IPS-15b (cell line): ENCODE results near the gene PCBP4.

Source experiments
- H3K27me3 ChIP-seq: one replicate; pipeline ENCODE4 v1.6.1; 2013; ENCODE audit warnings: low read length; ENCODE audit not compliant: control insufficient read depth, insufficient read depth
- H3K36me3 ChIP-seq: one replicate; pipeline ENCODE4 v1.6.1; 2013; ENCODE audit warnings: low read length; ENCODE audit not compliant: control insufficient read depth, insufficient read depth
- H3K4me1 ChIP-seq: one replicate; pipeline ENCODE4 v1.6.1; 2013; ENCODE audit warnings: mild to moderate bottlenecking, low read length; ENCODE audit not compliant: control insufficient read depth, insufficient read depth
- H3K4me3 ChIP-seq: one replicate; pipeline ENCODE4 v1.5.1; 2013; ENCODE audit warnings: low read depth, low read length
- H3K9ac ChIP-seq: one replicate; pipeline ENCODE4 v1.6.1; 2013; ENCODE audit warnings: low read depth, mild to moderate bottlenecking, low read length
- H3K9me3 ChIP-seq: one replicate; pipeline ENCODE4 v1.6.1; 2013; ENCODE audit warnings: mild to moderate bottlenecking, low read length; ENCODE audit not compliant: control insufficient read depth, insufficient read depth

PCBP4 gene

DNA sequence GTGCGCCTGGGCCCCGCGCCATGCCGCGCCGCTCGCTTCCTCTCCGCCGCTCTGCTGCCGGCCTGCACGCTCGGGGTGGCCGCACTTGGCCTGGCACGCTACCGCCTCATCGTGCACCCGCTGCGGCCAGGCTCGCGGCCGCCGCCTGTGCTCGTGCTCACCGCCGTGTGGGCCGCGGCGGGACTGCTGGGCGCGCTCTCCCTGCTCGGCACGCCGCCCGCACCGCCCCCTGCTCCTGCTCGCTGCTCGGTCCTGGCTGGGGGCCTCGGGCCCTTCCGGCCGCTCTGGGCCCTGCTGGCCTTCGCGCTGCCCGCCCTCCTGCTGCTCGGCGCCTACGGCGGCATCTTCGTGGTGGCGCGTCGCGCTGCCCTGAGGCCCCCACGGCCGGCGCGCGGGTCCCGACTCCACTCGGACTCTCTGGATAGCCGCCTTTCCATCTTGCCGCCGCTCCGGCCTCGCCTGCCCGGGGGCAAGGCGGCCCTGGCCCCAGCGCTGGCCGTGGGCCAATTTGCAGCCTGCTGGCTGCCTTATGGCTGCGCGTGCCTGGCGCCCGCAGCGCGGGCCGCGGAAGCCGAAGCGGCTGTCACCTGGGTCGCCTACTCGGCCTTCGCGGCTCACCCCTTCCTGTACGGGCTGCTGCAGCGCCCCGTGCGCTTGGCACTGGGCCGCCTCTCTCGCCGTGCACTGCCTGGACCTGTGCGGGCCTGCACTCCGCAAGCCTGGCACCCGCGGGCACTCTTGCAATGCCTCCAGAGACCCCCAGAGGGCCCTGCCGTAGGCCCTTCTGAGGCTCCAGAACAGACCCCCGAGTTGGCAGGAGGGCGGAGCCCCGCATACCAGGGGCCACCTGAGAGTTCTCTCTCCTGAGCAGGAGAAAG lies 11.1 kb downstream of the PCBP4 start:
- Histone ChIP-seq H3K27me3 (peaks cover 44% of the 10 kb centered on the region), H3K9ac (no peak overlapping the region), H3K4me1 (peaks cover 4% of the 10 kb centered on the region), H3K9me3 (no peaks in the 10 kb centered on the region), H3K36me3 (peaks cover 2% of the 10 kb centered on the region), H3K4me3 (peak overlapping the region; percentile 55)

DNA sequence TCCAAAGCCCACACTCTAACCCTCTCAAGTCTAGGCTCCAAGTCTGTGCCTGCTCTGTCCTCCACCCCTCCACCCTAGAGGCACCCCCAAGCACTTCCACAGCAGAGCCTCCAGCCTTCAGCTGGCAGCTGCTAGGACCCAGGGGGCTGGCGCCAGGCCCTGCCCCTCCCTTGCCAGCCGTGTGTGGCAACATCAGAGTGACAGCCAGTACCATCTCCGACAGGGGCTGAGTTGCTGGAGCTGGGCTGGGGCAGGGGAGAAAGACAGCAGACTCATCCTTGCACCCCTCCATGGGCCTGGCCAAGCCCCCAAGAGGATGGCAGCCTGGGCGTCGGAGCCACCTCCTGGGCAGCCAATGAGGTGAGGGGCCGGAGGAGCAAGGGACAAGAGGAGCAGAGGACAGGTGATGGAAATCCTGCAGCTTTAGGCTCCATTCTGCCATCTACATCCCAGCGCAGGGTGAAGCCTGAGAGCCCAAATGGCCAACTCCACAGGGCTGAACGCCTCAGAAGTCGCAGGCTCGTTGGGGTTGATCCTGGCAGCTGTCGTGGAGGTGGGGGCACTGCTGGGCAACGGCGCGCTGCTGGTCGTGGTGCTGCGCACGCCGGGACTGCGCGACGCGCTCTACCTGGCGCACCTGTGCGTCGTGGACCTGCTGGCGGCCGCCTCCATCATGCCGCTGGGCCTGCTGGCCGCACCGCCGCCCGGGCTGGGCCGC lies 11.9 kb downstream of the PCBP4 start, which contains the start of gene GPR62:
GPR62 (plus strand) TSS at position 207 of the 718 bp plus-strand sequence; CDS start at position 479, 272 bp downstream.
- no peaks in the 10 kb centered on the region for H3K9me3 ChIP-seq
- H3K27me3 ChIP-seq: peaks cover 47% of the 10 kb centered on the region
- H3K9ac ChIP-seq: no peak within 1 kb of the TSS
- peaks cover 2% of the 10 kb centered on the region for H3K36me3 ChIP-seq
- H3K4me3 ChIP-seq: peak within 1 kb of the TSS; percentile 55
- H3K4me1 ChIP-seq: peaks cover 4% of the 10 kb centered on the region

DNA sequence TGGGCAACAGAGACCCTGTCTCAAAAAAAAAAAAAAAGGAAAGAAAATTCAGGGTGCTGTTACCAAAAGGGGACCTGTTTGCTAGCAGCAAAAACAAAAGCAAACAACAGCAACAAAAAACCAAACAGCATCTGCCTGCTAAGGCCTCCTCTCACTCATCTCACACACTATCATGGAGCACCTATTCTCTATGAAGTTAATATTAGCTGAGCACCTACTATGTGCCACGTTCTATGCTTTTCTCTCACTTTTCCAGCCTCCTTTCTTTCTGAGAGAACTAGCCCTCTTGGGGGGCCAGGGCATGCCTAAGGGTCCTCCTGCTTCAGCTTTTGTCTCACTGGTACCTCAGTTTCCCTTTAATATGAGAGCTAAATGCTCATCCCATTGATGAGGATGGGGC lies 12.5 kb downstream of the PCBP4 start:
- H3K4me3 ChIP-seq: peak overlapping the region; percentile 55
- peaks cover 4% of the 10 kb centered on the region for H3K4me1 ChIP-seq
- H3K9me3 ChIP-seq: no peaks in the 10 kb centered on the region
- H3K27me3 ChIP-seq: peaks cover 53% of the 10 kb centered on the region
- no peaks in the 10 kb centered on the region for H3K36me3 ChIP-seq
- H3K9ac ChIP-seq: no peak overlapping the region

DNA sequence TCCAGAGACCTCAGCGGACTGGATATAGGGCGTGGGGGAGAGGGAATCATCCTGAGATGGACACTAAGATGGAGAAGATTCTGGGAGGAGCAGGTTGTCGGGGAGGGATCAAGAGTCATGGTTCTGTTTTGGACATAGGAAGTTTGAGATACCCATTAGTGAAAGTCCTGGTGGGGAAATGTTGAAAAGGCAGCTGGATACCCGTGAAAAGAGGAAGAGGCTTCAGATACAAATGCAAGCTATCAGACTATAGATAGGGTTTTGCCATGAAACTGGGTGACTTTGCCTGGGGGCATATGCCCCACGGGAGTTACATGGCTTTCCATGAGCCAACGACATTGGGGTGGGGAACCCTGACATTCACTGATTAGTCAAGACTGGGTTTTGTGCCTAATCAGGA lies 13.1 kb downstream of the PCBP4 start:
- Histone ChIP-seq H3K9ac (no peak overlapping the region), H3K4me1 (peaks cover 4% of the 10 kb centered on the region), H3K9me3 (no peaks in the 10 kb centered on the region), H3K36me3 (no peaks in the 10 kb centered on the region), H3K4me3 (no peak overlapping the region), H3K27me3 (peaks cover 53% of the 10 kb centered on the region)

DNA sequence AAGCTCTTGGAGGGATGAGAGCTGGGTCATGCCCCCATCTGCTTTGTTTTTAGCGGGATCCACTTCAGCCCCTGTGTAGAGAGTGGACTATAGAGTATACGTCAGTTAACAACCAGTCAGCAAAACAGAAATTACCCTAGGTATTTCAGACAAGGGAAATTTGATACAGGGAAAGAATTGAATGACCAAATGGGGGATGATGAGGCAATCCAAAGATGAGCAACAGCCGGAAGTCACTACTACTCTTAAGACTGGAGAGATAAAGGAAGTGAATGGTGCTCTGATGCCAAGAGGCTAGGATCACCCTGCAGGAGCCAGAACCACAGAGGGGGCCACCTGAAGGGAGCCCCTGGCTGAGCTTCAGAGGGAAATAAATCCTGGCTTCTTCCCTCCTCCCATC lies 13.8 kb downstream of the PCBP4 start:
- peaks cover 53% of the 10 kb centered on the region for H3K27me3 ChIP-seq
- H3K9me3 ChIP-seq: no peaks in the 10 kb centered on the region
- H3K9ac ChIP-seq: no peak overlapping the region
- H3K36me3 ChIP-seq: no peaks in the 10 kb centered on the region
- peaks cover 4% of the 10 kb centered on the region for H3K4me1 ChIP-seq
- no peak overlapping the region for H3K4me3 ChIP-seq

DNA sequence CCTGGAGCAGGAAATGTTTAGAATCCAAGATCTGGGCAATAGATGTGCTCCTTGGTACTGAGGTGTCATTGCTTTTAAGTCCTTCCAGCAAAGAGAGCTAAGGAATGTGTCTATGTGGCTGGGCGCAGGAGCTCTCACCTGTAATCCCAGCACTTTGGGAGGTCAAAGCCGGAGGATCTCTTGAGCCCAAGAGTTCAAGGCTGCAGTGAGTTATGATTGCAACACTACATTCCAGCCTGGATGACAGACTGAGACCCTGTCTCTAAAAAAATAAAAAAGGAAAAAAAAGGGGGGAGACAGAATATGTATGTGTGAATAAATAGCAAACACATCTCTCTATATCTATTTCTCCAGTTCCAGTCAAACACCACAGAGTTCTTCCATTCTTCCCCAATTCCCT lies 16.4 kb downstream of the PCBP4 start:
- Histone ChIP-seq H3K27me3 (peaks cover 45% of the 10 kb centered on the region), H3K36me3 (no peaks in the 10 kb centered on the region), H3K9ac (no peak overlapping the region), H3K4me1 (no peaks in the 10 kb centered on the region), H3K4me3 (no peak overlapping the region), H3K9me3 (no peaks in the 10 kb centered on the region)

DNA sequence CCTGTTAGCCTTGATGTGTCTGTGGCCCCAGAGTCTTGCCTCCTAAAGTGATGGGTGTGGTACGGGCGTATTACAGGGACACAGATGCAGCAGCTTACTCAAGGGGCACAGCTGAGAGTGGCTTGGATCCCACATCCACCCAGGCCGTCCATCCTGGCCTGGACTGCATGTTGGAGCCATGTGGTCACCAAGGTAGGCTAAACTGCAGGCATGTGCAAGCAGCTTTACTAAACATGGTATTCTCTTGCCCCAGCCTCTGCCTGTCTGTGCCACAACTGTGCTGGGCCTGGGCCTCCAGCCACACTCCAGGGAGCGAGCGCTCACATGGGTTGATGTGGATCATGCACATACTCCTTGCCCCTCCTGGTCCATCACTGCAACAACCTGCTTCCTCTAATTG lies 18.1 kb downstream of the PCBP4 start:
- Histone ChIP-seq H3K4me1 (no peaks in the 10 kb centered on the region), H3K4me3 (no peak overlapping the region), H3K27me3 (peaks cover 30% of the 10 kb centered on the region), H3K9ac (no peak overlapping the region), H3K36me3 (no peaks in the 10 kb centered on the region), H3K9me3 (no peaks in the 10 kb centered on the region)

DNA sequence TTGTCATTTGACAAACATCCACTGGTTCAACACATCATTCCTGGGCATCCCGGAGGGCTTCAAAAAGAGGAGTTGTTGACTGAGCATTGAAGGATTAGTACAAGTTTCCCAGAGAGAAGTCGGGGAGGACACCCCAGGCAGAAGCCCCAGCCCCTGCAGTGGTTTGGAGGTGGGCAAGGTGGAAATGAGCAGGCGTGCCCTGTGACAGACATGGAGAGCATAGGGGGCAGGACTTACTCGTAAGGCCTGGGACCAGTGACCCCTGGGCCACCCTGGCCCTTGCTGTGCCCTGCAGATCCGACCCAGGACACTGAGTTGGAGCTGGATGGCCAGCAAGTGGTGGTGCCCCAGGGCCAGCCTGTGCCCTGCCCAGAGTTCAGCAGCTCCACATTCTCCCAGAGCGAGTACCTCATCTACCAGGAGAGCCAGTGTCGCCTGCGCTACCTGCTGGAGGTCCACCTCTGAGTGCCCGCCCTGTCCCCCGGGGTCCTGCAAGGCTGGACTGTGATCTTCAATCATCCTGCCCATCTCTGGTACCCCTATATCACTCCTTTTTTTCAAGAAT lies 19.2 kb downstream of the PCBP4 start:
- H3K36me3 ChIP-seq: no peaks in the 10 kb centered on the region
- H3K9ac ChIP-seq: no peak overlapping the region
- no peak overlapping the region for H3K4me3 ChIP-seq
- H3K9me3 ChIP-seq: no peaks in the 10 kb centered on the region
- no peaks in the 10 kb centered on the region for H3K4me1 ChIP-seq
- H3K27me3 ChIP-seq: peaks cover 20% of the 10 kb centered on the region

DNA sequence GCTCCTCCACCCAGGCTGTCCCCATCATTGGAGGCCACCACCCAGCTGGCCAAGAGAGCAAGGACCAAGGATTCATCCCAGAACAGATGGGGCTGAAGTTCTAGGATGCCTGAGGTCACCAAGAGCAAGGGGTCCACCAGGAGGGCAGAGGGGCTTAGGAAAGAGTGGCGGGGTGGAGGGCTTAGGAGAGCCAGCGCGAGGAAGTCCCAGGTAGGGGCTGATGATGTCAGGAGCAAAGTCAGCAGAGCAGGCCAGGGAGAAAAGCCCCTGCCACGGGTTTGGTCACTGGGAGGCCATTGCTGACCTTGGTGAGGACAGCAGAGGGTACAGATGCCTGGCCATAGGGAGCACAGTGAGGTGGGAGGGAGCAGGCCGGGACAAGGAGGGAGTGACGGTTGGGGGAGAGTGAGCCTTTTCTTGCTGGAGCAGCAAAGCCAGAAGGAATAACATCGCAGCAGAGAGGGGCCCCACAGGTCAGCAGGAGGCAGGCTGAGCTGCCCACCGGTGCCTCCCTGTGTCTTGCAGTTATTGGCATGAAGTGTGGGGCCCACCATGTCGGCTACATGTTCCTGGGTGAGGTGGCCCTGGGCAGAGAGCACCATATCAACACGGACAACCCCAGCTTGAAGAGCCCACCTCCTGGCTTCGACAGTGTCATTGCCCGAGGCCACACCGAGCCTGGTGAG lies 19.9 kb downstream of the PCBP4 start:
- Histone ChIP-seq H3K4me1 (peaks cover 3% of the 10 kb centered on the region), H3K36me3 (no peaks in the 10 kb centered on the region), H3K4me3 (no peak overlapping the region), H3K9ac (no peak overlapping the region), H3K27me3 (peaks cover 19% of the 10 kb centered on the region), H3K9me3 (no peaks in the 10 kb centered on the region)

DNA sequence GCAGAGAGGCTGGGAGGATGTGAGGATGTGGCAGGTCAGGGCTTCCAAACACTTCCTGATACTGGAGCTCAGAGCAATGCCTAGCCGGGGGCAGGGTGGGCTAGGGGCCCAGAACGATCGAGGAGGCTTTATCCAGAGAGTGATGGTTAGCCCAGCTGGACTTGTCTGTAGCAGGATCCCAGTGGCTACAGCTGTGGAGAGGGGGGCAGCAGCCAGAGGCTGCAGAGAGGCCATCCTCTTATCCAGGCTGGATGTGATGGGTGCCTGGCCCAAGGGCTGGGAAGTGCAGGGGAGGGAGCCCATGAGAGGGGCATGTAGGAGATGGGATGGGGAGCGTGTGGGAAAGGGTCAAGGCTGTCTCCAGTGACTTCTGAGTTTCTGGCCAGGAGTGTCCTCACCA lies 20.5 kb downstream of the PCBP4 start:
- Histone ChIP-seq H3K4me1 (peaks cover 4% of the 10 kb centered on the region), H3K9me3 (no peaks in the 10 kb centered on the region), H3K4me3 (no peak overlapping the region), H3K9ac (no peak overlapping the region), H3K27me3 (peaks cover 15% of the 10 kb centered on the region), H3K36me3 (no peaks in the 10 kb centered on the region)

DNA sequence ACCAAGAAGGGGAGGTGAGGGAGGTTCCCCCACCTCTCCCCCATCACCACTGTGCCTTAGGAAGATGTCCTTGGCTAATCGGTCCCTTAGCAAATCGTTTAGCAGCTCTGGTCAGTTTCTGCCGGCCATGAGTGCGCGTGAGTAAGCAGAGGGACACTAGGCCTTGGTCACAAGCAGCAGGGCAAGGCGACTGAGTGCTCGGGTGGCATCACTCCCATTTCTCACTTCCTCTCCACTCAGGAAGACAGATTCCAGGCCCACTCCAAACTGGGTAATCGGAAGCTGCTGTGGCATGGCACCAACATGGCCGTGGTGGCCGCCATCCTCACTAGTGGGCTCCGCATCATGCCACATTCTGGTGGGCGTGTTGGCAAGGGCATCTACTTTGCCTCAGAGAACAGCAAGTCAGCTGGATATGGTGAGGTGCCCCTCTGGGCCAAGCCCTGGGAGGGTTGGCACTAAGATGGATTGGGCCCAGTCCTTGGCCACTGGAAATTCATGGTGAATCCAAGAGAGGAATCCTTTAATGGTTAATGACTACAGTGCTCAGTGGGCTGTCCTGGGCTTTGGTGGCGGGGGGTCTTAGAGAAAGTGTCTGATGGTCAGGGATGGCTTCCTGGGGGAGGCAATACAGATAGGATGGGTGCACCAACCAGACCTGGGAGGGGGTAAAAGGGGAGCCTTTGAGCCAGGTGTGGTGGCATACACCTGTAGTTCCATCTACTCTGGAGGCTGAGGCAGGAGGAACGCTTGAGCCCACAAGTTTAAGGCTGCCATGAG lies 21.1 kb downstream of the PCBP4 start:
- peaks cover 11% of the 10 kb centered on the region for H3K27me3 ChIP-seq
- H3K36me3 ChIP-seq: no peaks in the 10 kb centered on the region

More for the DNA sequence above, 21.1 kb downstream of the PCBP4 start:
- no peak overlapping the region for H3K4me3 ChIP-seq
- H3K4me1 ChIP-seq: peaks cover 4% of the 10 kb centered on the region
- H3K9me3 ChIP-seq: no peaks in the 10 kb centered on the region
- H3K9ac ChIP-seq: no peak overlapping the region
